GM19395 (cell line): ENCODE results near the gene BARX2.

ENCODE experiments used
- ATAC-seq: cut with Tn5 transposase; IDR thresholded peaks from one replicate; pipeline ENCODE4 v1.9.1; 2021; ENCODE audit warnings: mild to moderate bottlenecking, moderate library complexity; ENCODE audit not compliant: unreplicated experiment

The BARX2 gene

GRCh38 chr11:129435499-129436245 lies 60.0 kb downstream of the BARX2 start:
- ATAC-seq: no peak

- ATAC-seq: no peak
Observed at GRCh38 chr11:129436573-129436972, 60.9 kb downstream of the BARX2 start.

DNA sequence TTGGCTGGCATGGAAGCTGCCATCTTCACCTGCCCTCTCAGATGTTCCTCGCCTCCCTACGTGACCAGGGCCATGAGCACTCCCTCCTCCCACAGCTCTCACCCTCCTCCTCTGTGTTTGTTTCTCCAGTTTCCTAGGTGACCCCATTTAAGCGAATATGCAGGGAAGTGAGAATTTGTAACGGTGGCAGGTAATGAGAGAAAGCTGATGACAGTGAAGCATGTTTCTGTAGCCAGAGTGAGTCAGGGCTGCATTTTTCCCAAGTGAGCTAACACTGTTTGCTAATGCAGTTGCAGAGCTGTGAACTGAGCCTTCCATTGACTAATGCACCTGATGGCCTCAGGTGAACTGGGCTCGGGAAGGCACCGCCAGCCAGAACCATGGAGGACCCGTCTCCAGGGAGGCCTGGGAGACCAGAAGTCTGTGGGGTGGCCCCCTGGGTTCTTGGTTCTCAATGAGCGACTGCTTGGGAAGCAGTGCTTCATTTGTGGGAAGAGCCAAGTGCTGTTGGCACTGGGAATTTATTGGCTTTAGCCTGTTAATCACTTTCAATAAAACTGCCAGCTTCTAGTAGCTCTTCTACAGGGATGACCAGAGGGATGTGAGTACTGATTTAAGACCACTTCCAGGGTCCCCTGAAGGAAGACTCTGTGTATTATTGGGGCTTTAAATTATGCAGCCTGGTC lies 64.5 kb downstream of the BARX2 start:
- no peak for ATAC-seq

- no peak for ATAC-seq
Observed at GRCh38 chr11:129442171-129442570, 66.5 kb downstream of the BARX2 start.

DNA sequence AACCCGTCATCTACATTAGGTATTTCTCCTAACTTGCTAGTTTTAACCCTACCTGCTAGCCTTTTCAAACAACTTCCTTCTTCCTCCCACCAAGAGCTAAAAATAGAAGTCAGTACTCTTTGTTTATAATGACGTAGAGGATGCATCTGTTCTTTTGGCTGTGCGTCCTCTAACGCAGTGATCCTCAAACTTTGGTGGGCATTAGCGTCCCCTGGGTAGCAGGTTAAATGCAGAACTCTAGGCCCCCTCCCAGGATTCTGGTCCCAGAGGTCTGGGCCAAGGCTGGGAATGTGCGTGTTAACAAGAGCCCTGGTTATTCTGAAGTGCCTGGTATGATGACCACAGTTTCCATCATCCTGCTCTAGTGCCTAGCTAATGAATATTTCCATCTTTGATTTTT lies 67.6 kb downstream of the BARX2 start:
- ATAC-seq: no peak

GRCh38 chr11:129444274-129444673 lies 68.6 kb downstream of the BARX2 start:
- ATAC-seq: no peak

- ATAC-seq: no peak
Observed at GRCh38 chr11:129445226-129445625, 69.6 kb downstream of the BARX2 start.

- no peak for ATAC-seq
Observed at GRCh38 chr11:129446572-129446971, 70.9 kb downstream of the BARX2 start.

GRCh38 chr11:129447654-129448239 lies 72.1 kb downstream of the BARX2 start:
- ATAC-seq: no peak

GRCh38 chr11:129451524-129451923 lies 75.9 kb downstream of the BARX2 start:
- ATAC-seq: no peak

GRCh38 chr11:129453293-129453721 lies 77.7 kb downstream of the BARX2 start:
- no peak for ATAC-seq

GRCh38 chr11:129455101-129455500 lies 79.5 kb downstream of the BARX2 start:
- ATAC-seq: no peak

- ATAC-seq: no peak
Observed at GRCh38 chr11:129455756-129456655, 80.4 kb downstream of the BARX2 start.

GRCh38 chr11:129457321-129457720 lies 81.7 kb downstream of the BARX2 start:
- no peak for ATAC-seq

DNA sequence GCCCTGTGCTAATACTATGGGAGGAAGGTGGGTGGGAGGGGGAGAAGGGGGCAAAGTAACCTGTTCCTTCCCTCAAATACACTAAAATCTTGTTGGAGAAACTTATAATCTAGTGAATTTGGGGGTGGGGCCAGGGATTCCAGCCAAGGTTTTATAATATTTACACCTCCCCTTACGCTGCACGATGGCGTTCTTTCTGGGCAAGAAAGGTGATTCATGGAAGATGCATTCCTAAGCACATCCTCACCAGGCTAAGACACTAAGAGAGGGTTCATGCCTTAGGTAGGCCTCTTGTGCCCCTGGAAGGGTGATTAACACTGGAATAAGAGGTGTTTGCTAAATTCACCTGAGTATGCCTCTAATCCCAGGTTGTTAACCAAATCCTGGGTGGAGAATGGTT lies 82.6 kb downstream of the BARX2 start:
- no peak for ATAC-seq

GRCh38 chr11:129458756-129459535 lies 83.3 kb downstream of the BARX2 start:
- ATAC-seq: no peak

- no peak for ATAC-seq
Observed at GRCh38 chr11:129460714-129461113, 85.1 kb downstream of the BARX2 start.

GRCh38 chr11:129484068-129484467 lies 108.4 kb downstream of the BARX2 start:
- no peak for ATAC-seq

DNA sequence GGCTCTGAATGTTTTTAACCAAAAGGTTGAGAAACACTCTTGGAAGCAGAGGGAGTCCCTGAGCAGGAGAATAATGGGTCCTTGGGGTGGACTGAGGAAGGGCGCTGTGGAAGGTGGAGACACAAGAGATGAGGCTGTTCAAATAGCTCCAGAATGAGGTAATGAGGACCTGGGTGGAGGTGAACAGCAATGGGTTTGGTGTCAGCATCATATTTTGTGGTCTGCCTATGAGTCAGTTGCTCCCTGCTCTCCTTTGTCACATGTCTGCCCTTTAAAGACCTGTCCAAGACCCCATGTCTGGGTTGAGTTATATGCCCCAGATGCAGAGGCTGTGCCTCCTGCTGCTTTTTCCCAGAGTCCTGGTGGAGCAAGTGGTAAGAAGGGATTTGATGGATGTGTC lies 113.6 kb downstream of the BARX2 start:
- no peak for ATAC-seq

DNA sequence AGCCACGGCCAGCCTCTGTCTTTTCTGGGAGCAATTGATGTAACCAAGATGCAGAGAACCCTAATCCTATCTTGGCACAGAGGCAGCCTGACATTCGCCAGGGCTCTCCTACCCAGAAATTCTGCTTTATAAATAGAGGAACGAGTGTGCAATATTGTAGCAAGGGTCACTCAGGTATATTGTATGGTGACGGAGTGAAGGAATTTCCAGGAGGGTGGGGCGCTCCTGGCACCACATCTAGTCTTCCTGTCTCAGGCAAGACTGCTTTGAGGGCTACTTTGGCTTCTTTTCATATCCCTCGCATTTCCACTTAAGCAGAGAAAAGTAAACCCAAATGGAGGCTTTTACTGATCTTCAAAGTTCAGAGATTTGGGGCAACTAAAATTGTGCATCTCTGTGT lies 114.4 kb downstream of the BARX2 start:
- ATAC-seq: no peak
